Endodermal cell (in vitro differentiated cells): Measurements from ENCODE around the gene ZKSCAN1. TPM values are rescaled to one million over a fixed set of nuclear protein-coding genes. Genes with fewer than 3 reads are reported as not detected.
A peak's percentile ranks its signal among the peaks of the same experiment; 100 is the strongest.

ENCODE experiments used
- DNase-seq: peaks from one replicate; pipeline ENCODE4 v3.0.0-alpha.2; 2017
- H3K27ac ChIP-seq: 2 replicates; pipeline ENCODE4 v1.5.1; 2013; ENCODE audit warnings: mild to moderate bottlenecking, low read depth, low read length, moderate library complexity
- H3K27me3 ChIP-seq: 2 replicates; pipeline ENCODE4 v1.6.1; 2013; ENCODE audit warnings: mild to moderate bottlenecking, low read length, moderate library complexity; ENCODE audit not compliant: insufficient read depth, control insufficient read depth, poor library complexity, severe bottlenecking
- H3K36me3 ChIP-seq: 2 replicates; pipeline ENCODE4 v1.7.0; 2013; ENCODE audit warnings: mild to moderate bottlenecking, low read length, moderate library complexity; ENCODE audit not compliant: control insufficient read depth, insufficient read depth
- H3K4me1 ChIP-seq: one replicate; pipeline ENCODE4 v1.7.0; 2013; ENCODE audit warnings: low read length; ENCODE audit not compliant: control insufficient read depth, insufficient read depth
- H3K4me3 ChIP-seq: 2 replicates; pipeline ENCODE4 v1.5.1; 2013; ENCODE audit warnings: mild to moderate bottlenecking, low read length, moderate library complexity
- H3K9ac ChIP-seq: 2 replicates; pipeline ENCODE4 v1.6.1; 2013; ENCODE audit warnings: mild to moderate bottlenecking, low read length, moderate library complexity; ENCODE audit not compliant: poor library complexity, severe bottlenecking; ENCODE audit errors: extremely low read depth
- H3K9me3 ChIP-seq: 2 replicates; pipeline ENCODE4 v1.6.1; 2013; ENCODE audit warnings: mild to moderate bottlenecking, low read length, moderate library complexity; ENCODE audit not compliant: control insufficient read depth
- H3K27ac Mint-ChIP-seq: 2 replicates; pipeline ENCODE4 v1.8.0; 2020; ENCODE audit warnings: mixed read lengths
- H3K27me3 Mint-ChIP-seq: 2 replicates; pipeline ENCODE4 v1.8.0; 2021; ENCODE audit warnings: mild to moderate bottlenecking, mixed read lengths; ENCODE audit not compliant: insufficient read depth
- H3K36me3 Mint-ChIP-seq: 2 replicates; pipeline ENCODE4 v1.8.0; 2020; ENCODE audit warnings: low read depth, mixed read lengths
- H3K4me1 Mint-ChIP-seq: 2 replicates; pipeline ENCODE4 v1.8.0; 2020; ENCODE audit warnings: mixed read lengths
- H3K4me3 Mint-ChIP-seq: 2 replicates; pipeline ENCODE4 v1.8.0; 2020; ENCODE audit warnings: mild to moderate bottlenecking, moderate library complexity, mixed read lengths
- H3K9me3 Mint-ChIP-seq: 2 replicates; pipeline ENCODE4 v1.8.0; 2020; ENCODE audit warnings: mild to moderate bottlenecking, mixed read lengths
- CTCF ChIP-seq: fragments of 200-600 bp; sonication (generic); conservative IDR thresholded peaks from 2 replicates; pipeline ENCODE4 v1.5.0; 2021; ENCODE audit warnings: antibody characterized with exemption, mild to moderate bottlenecking
- WGBS, 2 experiments: methylation state at CpG; one replicate each; pipeline versions ENCODE4 v1.1.5 to v1.1.7; 2013; ENCODE audit warnings: missing lambda C conversion rate in 2 of 2, mixed read lengths in 1 of 2; ENCODE audit not compliant: insufficient coverage in 1 of 2, insufficient read length in 1 of 2; 5-methylcytosine and 5-hydroxymethylcytosine counted together
- total RNA-seq, 2 donors: library from RNA; stranded (reverse); fragmentation: NEBNext Ultra II Directional in 1 of 2; extraction: Animal tissue kit (Norgen Biotek cat#: 25700) in 1 of 2; gene quantifications; 2 replicates in 1 of 2; 3 replicates in 1 of 2; pipeline ENCODE4 v1.2.1, GENCODE V29; 2021

The ZKSCAN1 gene
- total RNA-seq, 2 donors from 2014 or later = 57.1 to 68.0 TPM

- Histone ChIP-seq H3K9me3 (peaks cover 61% of the 10 kb centered on the region), H3K4me3 (peak overlapping the region; percentile 70)
Measured at GRCh38 chr7:100069991-100070390, 54.6 kb downstream of the ZKSCAN1 start.

GRCh38 chr7:100071018-100071723, 55.8 kb downstream of the ZKSCAN1 start:
- H3K27ac ChIP-seq = no peak overlapping the region
- Mint-ChIP-seq H3K27ac (no peak overlapping the region), H3K9me3 (peaks cover 81% of the 10 kb centered on the region), H3K36me3 (peaks cover 95% of the 10 kb centered on the region), H3K4me3 (no peak overlapping the region), H3K4me1 (no peaks in the 10 kb centered on the region), H3K27me3 (no peaks in the 10 kb centered on the region)
- no peak for TF ChIP-seq CTCF
- H3K27me3 ChIP-seq = no peaks in the 10 kb centered on the region
- 93 to 98% methylated on average over 8 to 11 of the region's 11 CpGs for WGBS, 2 experiments
- H3K9me3 ChIP-seq = peaks cover 73% of the 10 kb centered on the region
- H3K4me3 ChIP-seq = peak overlapping the region; percentile 70
- no peaks in the 10 kb centered on the region for H3K4me1 ChIP-seq
- H3K36me3 ChIP-seq = peaks cover 85% of the 10 kb centered on the region
- peak; percentile 39 for DNase-seq
- no peak overlapping the region for H3K9ac ChIP-seq

More at GRCh38 chr7:100069991-100070390, 54.6 kb downstream of the ZKSCAN1 start:
- Histone ChIP-seq H3K27ac (no peak overlapping the region), H3K36me3 (peaks cover 85% of the 10 kb centered on the region), H3K27me3 (no peaks in the 10 kb centered on the region), H3K9ac (no peak overlapping the region), H3K4me1 (no peaks in the 10 kb centered on the region)
- Mint-ChIP-seq H3K27ac (no peak overlapping the region), H3K4me3 (no peak overlapping the region), H3K4me1 (no peaks in the 10 kb centered on the region), H3K36me3 (peaks cover 95% of the 10 kb centered on the region), H3K27me3 (no peaks in the 10 kb centered on the region), H3K9me3 (peaks cover 77% of the 10 kb centered on the region)
- no peak for TF ChIP-seq CTCF
- peak; percentile 31 for DNase-seq
- 96 to 100% methylated on average over 4 to 5 of the region's 5 CpGs for WGBS, 2 experiments

- Histone ChIP-seq H3K4me3 (peak overlapping the region; percentile 70), H3K27ac (no peak overlapping the region), H3K9ac (no peak overlapping the region), H3K27me3 (no peaks in the 10 kb centered on the region), H3K9me3 (peaks cover 85% of the 10 kb centered on the region), H3K36me3 (peaks cover 94% of the 10 kb centered on the region), H3K4me1 (no peaks in the 10 kb centered on the region)
- Mint-ChIP-seq H3K9me3 (peaks cover 88% of the 10 kb centered on the region), H3K27ac (no peak overlapping the region), H3K36me3 (peaks cover 98% of the 10 kb centered on the region), H3K4me1 (no peaks in the 10 kb centered on the region), H3K4me3 (no peak overlapping the region), H3K27me3 (no peaks in the 10 kb centered on the region)
- TF ChIP-seq CTCF = no peak
- DNase-seq = no peak
- 95 to 98% methylated on average over 10 of the region's 10 CpGs for WGBS, 2 experiments
Measured at GRCh38 chr7:100072462-100072861, 57.1 kb downstream of the ZKSCAN1 start.
